ENCODE results near the gene IGFN1. TPM values are rescaled to one million over a fixed set of nuclear protein-coding genes. Genes with fewer than 3 reads are reported as not detected.
A peak's percentile ranks its signal among the peaks of the same experiment; 100 is the strongest.

IGFN1 gene
- total RNA-seq, 1 donor from 2014 or later: 7.9 TPM

- H3K4me1 Mint-ChIP-seq (ENCODE audit: unreplicated experiment): peaks cover 5% of the 10 kb centered on the region
- no peaks in the 10 kb centered on the region for H3K36me3 Mint-ChIP-seq
- TF ChIP-seq CTCF (conservative IDR thresholded peaks at IDR 0.05): no peak
- H3K4me3 Mint-ChIP-seq: no peak overlapping the region
- H3K27ac Mint-ChIP-seq: no peak overlapping the region
- H3K27me3 Mint-ChIP-seq: no peaks in the 10 kb centered on the region
- H3K9me3 Mint-ChIP-seq: no peaks in the 10 kb centered on the region
- DNase-seq (ENCODE audit: extremely low spot score, unreplicated experiment): peak; percentile 50
Measured at GRCh38 chr1:201219481-201220387, 29.1 kb downstream of the IGFN1 start.

- Mint-ChIP-seq H3K27ac (no peak overlapping the region), H3K4me1 (ENCODE audit: unreplicated experiment) (peaks cover 5% of the 10 kb centered on the region), H3K4me3 (no peak overlapping the region), H3K27me3 (no peaks in the 10 kb centered on the region), H3K36me3 (no peaks in the 10 kb centered on the region), H3K9me3 (no peaks in the 10 kb centered on the region)
- no peak for TF ChIP-seq CTCF (conservative IDR thresholded peaks at IDR 0.05)
- DNase-seq (ENCODE audit: extremely low spot score, unreplicated experiment): peak; percentile 11
Measured at GRCh38 chr1:201220388-201220715, 29.7 kb downstream of the IGFN1 start.

GRCh38 chr1:201221201-201221846, 30.7 kb downstream of the IGFN1 start:
- H3K27me3 Mint-ChIP-seq: no peaks in the 10 kb centered on the region
- no peaks in the 10 kb centered on the region for H3K9me3 Mint-ChIP-seq
- H3K4me1 Mint-ChIP-seq (ENCODE audit: unreplicated experiment): peaks cover 5% of the 10 kb centered on the region
- no peaks in the 10 kb centered on the region for H3K36me3 Mint-ChIP-seq
- peak; percentile 51 for DNase-seq (ENCODE audit: extremely low spot score, unreplicated experiment)
- no peak overlapping the region for H3K4me3 Mint-ChIP-seq
- no peak overlapping the region for H3K27ac Mint-ChIP-seq
- TF ChIP-seq CTCF (conservative IDR thresholded peaks at IDR 0.05): no peak

GRCh38 chr1:201222125-201222524, 31.5 kb downstream of the IGFN1 start:
- no peak for TF ChIP-seq CTCF (conservative IDR thresholded peaks at IDR 0.05)
- no peak overlapping the region for H3K27ac Mint-ChIP-seq
- peak; percentile 58 for DNase-seq (ENCODE audit: extremely low spot score, unreplicated experiment)
- no peaks in the 10 kb centered on the region for H3K27me3 Mint-ChIP-seq
- no peaks in the 10 kb centered on the region for H3K36me3 Mint-ChIP-seq
- no peak overlapping the region for H3K4me3 Mint-ChIP-seq
- peaks cover 5% of the 10 kb centered on the region for H3K4me1 Mint-ChIP-seq (ENCODE audit: unreplicated experiment)
- no peaks in the 10 kb centered on the region for H3K9me3 Mint-ChIP-seq

GRCh38 chr1:201223852-201224665, 33.4 kb downstream of the IGFN1 start:
- Mint-ChIP-seq H3K27ac (no peak overlapping the region), H3K27me3 (no peaks in the 10 kb centered on the region), H3K36me3 (no peaks in the 10 kb centered on the region), H3K4me1 (ENCODE audit: unreplicated experiment) (peaks cover 5% of the 10 kb centered on the region), H3K4me3 (no peak overlapping the region), H3K9me3 (no peaks in the 10 kb centered on the region)
- DNase-seq (ENCODE audit: extremely low spot score, unreplicated experiment): peak; percentile 22
- TF ChIP-seq CTCF (conservative IDR thresholded peaks at IDR 0.05): no peak
